Right atrium auricular region (tissue), 2 donors: ENCODE measurements around the gene FBN2. TPM values are rescaled to one million over a fixed set of nuclear protein-coding genes. Genes with fewer than 3 reads are reported as not detected.
"Not testable (repeated sequence)": the region's sequence is repeated elsewhere in the genome, so short reads cannot be mapped to it uniquely, and the experiment has no call there.

Source experiments
- DNase-seq: peaks from one replicate; pipeline ENCODE4 v3.0.0-alpha.2; 2019; ENCODE audit warnings: low spot score
- H3K27ac ChIP-seq, 2 donors: fragments of 200-600 bp; sonication (generic); 1 replicate in 1 of 2; 2 replicates in 1 of 2; pipeline ENCODE4 v1.5.1; 2016 to 2019
- H3K27me3 ChIP-seq, 2 donors: fragments of 200-600 bp; sonication (generic); one replicate each; pipeline versions ENCODE4 v1.5.1 to v1.6.0; 2017 to 2019
- H3K36me3 ChIP-seq: fragments of 200-600 bp; sonication (generic); one replicate; pipeline ENCODE4 v1.5.1; 2016
- H3K4me1 ChIP-seq, 2 donors: fragments of 200-600 bp; sonication (generic); one replicate each; pipeline versions ENCODE4 v1.5.1 to v1.6.0; 2017 to 2019
- H3K4me3 ChIP-seq, 2 donors: fragments of 200-600 bp; sonication (generic); 1 replicate in 1 of 2; 2 replicates in 1 of 2; pipeline ENCODE4 v1.5.1; 2017 to 2019; ENCODE audit warnings: mild to moderate bottlenecking in 1 of 2, moderate library complexity in 1 of 2
- H3K9me3 ChIP-seq, 2 donors: fragments of 200-600 bp; sonication (generic); one replicate each; pipeline ENCODE4 v1.5.1; 2019
- total RNA-seq, 2 donors: library from RNA; depleted of rRNA; stranded (reverse); fragments of >200 nt; gene quantifications; one replicate each; pipeline ENCODE4 v1.1.0, GENCODE V29; 2016
- TF ChIP-seq, protein P1 (sequence below), 2 donors: fragments of 200-600 bp; sonication (generic); IDR thresholded peaks; one replicate each; pipeline ENCODE4 v1.5.1; 2019; ENCODE audit warnings: antibody characterized with exemption in 2 of 2

Gene FBN2
- total RNA-seq, 2 donors from 2014 or later, result 1.1 to 4.6 TPM

- H3K27me3 ChIP-seq, result no peaks in the 10 kb centered on the region
- no peaks in the 10 kb centered on the region for H3K36me3 ChIP-seq
- H3K4me3 ChIP-seq, result no peak overlapping the region
- H3K4me1 ChIP-seq, result no peaks in the 10 kb centered on the region
- DNase-seq, result no peak
- H3K9me3 ChIP-seq, result no peaks in the 10 kb centered on the region
- H3K27ac ChIP-seq, result no peak overlapping the region
- TF ChIP-seq, protein P1, sequence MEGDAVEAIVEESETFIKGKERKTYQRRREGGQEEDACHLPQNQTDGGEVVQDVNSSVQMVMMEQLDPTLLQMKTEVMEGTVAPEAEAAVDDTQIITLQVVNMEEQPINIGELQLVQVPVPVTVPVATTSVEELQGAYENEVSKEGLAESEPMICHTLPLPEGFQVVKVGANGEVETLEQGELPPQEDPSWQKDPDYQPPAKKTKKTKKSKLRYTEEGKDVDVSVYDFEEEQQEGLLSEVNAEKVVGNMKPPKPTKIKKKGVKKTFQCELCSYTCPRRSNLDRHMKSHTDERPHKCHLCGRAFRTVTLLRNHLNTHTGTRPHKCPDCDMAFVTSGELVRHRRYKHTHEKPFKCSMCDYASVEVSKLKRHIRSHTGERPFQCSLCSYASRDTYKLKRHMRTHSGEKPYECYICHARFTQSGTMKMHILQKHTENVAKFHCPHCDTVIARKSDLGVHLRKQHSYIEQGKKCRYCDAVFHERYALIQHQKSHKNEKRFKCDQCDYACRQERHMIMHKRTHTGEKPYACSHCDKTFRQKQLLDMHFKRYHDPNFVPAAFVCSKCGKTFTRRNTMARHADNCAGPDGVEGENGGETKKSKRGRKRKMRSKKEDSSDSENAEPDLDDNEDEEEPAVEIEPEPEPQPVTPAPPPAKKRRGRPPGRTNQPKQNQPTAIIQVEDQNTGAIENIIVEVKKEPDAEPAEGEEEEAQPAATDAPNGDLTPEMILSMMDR (IDR thresholded peaks at IDR 0.05), result no peak
Measured at GRCh38 chr5:128407944-128408343, 130.1 kb downstream of the FBN2 start.

- Histone ChIP-seq H3K4me3 (no peak overlapping the region), H3K27me3 (no peaks in the 10 kb centered on the region), H3K4me1 (no peaks in the 10 kb centered on the region), H3K27ac (no peak overlapping the region), H3K36me3 (no peaks in the 10 kb centered on the region), H3K9me3 (no peaks in the 10 kb centered on the region)
- TF ChIP-seq, protein P1 (IDR thresholded peaks at IDR 0.05), result no peak
- no peak for DNase-seq
Measured at GRCh38 chr5:128406803-128407202, 131.2 kb downstream of the FBN2 start.

DNA sequence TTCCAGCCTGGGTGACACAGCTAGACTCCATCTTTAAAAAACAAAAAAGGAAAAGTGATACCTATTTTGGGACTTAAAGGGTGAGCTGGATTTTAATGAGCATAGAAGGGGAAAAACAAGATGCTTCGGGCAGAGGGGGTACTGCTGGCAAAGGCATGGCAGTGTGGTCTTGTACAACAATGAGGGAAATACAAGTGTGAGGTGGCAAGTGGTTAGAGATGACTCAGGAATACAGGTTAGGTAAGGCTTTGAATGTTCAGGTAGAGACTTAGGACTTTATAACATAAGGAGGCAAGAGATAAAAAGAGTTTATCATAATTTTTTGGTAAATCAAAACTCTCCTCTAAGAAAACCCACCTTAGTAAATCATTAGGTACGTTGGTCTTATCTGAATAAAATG is 132.9 kb downstream of the FBN2 start:
- Histone ChIP-seq H3K27ac (no peak overlapping the region), H3K4me1 (no peaks in the 10 kb centered on the region), H3K36me3 (no peaks in the 10 kb centered on the region), H3K27me3 (no peaks in the 10 kb centered on the region), H3K9me3 (no peaks in the 10 kb centered on the region), H3K4me3 (no peak overlapping the region)
- TF ChIP-seq, protein P1 (IDR thresholded peaks at IDR 0.05), result no peak
- DNase-seq, result no peak

GRCh38 chr5:128403333-128403732 is 134.7 kb downstream of the FBN2 start:
- Histone ChIP-seq H3K4me3 (no peak overlapping the region), H3K36me3 (no peaks in the 10 kb centered on the region), H3K9me3 (no peaks in the 10 kb centered on the region), H3K27me3 (no peaks in the 10 kb centered on the region), H3K4me1 (no peaks in the 10 kb centered on the region), H3K27ac (no peak overlapping the region)
- TF ChIP-seq, protein P1 (IDR thresholded peaks at IDR 0.05), result no peak
- no peak for DNase-seq

GRCh38 chr5:128402506-128402905 is 135.5 kb downstream of the FBN2 start:
- Histone ChIP-seq H3K9me3 (no peaks in the 10 kb centered on the region), H3K4me3 (no peak overlapping the region), H3K27ac (no peak overlapping the region), H3K36me3 (no peaks in the 10 kb centered on the region), H3K4me1 (no peaks in the 10 kb centered on the region), H3K27me3 (no peaks in the 10 kb centered on the region)
- TF ChIP-seq, protein P1 (IDR thresholded peaks at IDR 0.05), result no peak
- DNase-seq, result no peak

GRCh38 chr5:128400766-128401165 is 137.3 kb downstream of the FBN2 start:
- not testable (repeated sequence) for H3K4me1 ChIP-seq, H3K27ac ChIP-seq, H3K4me3 ChIP-seq, H3K36me3 ChIP-seq, DNase-seq, H3K9me3 ChIP-seq, H3K27me3 ChIP-seq
